Neural cell (in vitro differentiated cells): ENCODE measurements around the gene PIGP.

Experiments
- CTCF ChIP-seq: fragments of 450-650 bp; IDR thresholded peaks from 2 replicates; pipeline ENCODE4 v1.5.1; 2014; ENCODE audit warnings: antibody characterized with exemption, mild to moderate bottlenecking, moderate library complexity; ENCODE audit not compliant: poor library complexity, severe bottlenecking
- EP300 ChIP-seq: fragments of 450-650 bp; conservative IDR thresholded peaks from 2 replicates; pipeline ENCODE4 v1.6.1; 2014; ENCODE audit warnings: antibody characterized with exemption, mild to moderate bottlenecking, moderate library complexity; ENCODE audit not compliant: poor library complexity, severe bottlenecking
- TF ChIP-seq, protein P1 (sequence below): IDR thresholded peaks from 2 replicates; pipeline ENCODE4 v1.6.1; 2012; ENCODE audit warnings: borderline replicate concordance

GRCh38 chr21:37032293-37032692 lies 40.6 kb downstream of the PIGP start:
- TF ChIP-seq CTCF = no peak
- TF ChIP-seq, protein P1, sequence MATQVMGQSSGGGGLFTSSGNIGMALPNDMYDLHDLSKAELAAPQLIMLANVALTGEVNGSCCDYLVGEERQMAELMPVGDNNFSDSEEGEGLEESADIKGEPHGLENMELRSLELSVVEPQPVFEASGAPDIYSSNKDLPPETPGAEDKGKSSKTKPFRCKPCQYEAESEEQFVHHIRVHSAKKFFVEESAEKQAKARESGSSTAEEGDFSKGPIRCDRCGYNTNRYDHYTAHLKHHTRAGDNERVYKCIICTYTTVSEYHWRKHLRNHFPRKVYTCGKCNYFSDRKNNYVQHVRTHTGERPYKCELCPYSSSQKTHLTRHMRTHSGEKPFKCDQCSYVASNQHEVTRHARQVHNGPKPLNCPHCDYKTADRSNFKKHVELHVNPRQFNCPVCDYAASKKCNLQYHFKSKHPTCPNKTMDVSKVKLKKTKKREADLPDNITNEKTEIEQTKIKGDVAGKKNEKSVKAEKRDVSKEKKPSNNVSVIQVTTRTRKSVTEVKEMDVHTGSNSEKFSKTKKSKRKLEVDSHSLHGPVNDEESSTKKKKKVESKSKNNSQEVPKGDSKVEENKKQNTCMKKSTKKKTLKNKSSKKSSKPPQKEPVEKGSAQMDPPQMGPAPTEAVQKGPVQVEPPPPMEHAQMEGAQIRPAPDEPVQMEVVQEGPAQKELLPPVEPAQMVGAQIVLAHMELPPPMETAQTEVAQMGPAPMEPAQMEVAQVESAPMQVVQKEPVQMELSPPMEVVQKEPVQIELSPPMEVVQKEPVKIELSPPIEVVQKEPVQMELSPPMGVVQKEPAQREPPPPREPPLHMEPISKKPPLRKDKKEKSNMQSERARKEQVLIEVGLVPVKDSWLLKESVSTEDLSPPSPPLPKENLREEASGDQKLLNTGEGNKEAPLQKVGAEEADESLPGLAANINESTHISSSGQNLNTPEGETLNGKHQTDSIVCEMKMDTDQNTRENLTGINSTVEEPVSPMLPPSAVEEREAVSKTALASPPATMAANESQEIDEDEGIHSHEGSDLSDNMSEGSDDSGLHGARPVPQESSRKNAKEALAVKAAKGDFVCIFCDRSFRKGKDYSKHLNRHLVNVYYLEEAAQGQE = no peak
- TF ChIP-seq EP300 = no peak
